ENCODE measurements around the gene GNPTG.
A peak's percentile ranks its signal among the peaks of the same experiment; 100 is the strongest.

Gene GNPTG

GRCh38 chr16:1333854-1334700, 17.7 kb upstream of the GNPTG start:
- DNase-seq (ENCODE audit: low spot score) = no peak

GRCh38 chr16:1334739-1335138, 17.0 kb upstream of the GNPTG start:
- DNase-seq (ENCODE audit: low spot score) = no peak

GRCh38 chr16:1335211-1335971, 16.3 kb upstream of the GNPTG start:
- DNase-seq (ENCODE audit: low spot score) = no peak

GRCh38 chr16:1335996-1336395, 15.7 kb upstream of the GNPTG start:
- peak; percentile 85 for DNase-seq (ENCODE audit: low spot score)

GRCh38 chr16:1336619-1337018, 15.1 kb upstream of the GNPTG start:
- DNase-seq (ENCODE audit: low spot score) = no peak

- no peak for DNase-seq (ENCODE audit: low spot score)
These were observed 14.2 kb upstream of the GNPTG start for GRCh38 chr16:1337486-1337885.

- no peak for DNase-seq (ENCODE audit: low spot score)
These were observed 13.5 kb upstream of the GNPTG start for GRCh38 chr16:1338119-1338730.

GRCh38 chr16:1338855-1339675, 12.7 kb upstream of the GNPTG start:
- DNase-seq (ENCODE audit: low spot score) = no peak

GRCh38 chr16:1340730-1341494, 10.8 kb upstream of the GNPTG start:
- DNase-seq (ENCODE audit: low spot score) = no peak

GRCh38 chr16:1341495-1342420, 10.0 kb upstream of the GNPTG start:
- no peak for DNase-seq (ENCODE audit: low spot score)

GRCh38 chr16:1342526-1343427, 9.0 kb upstream of the GNPTG start:
- peak; percentile 99 for DNase-seq (ENCODE audit: low spot score)

- no peak for DNase-seq (ENCODE audit: low spot score)
These were observed 8.1 kb upstream of the GNPTG start for GRCh38 chr16:1343428-1344242.

- DNase-seq (ENCODE audit: low spot score) = no peak
These were observed 7.2 kb upstream of the GNPTG start for GRCh38 chr16:1344499-1344898.

GRCh38 chr16:1345087-1345486, 6.6 kb upstream of the GNPTG start:
- no peak for DNase-seq (ENCODE audit: low spot score)

- no peak for DNase-seq (ENCODE audit: low spot score)
These were observed 5.9 kb upstream of the GNPTG start for GRCh38 chr16:1345651-1346421.

GRCh38 chr16:1346422-1347285, 5.1 kb upstream of the GNPTG start:
- no peak for DNase-seq (ENCODE audit: low spot score)

Data from ecto neural progenitor cell (in vitro differentiated cells).